Measurements from ENCODE around the gene NFIB.
A peak's percentile ranks its signal among the peaks of the same experiment; 100 is the strongest.

Gene NFIB

GRCh38 chr9:14337615-14338014, 23.7 kb upstream of the NFIB start:
- Histone ChIP-seq H4K20me1 (no peaks in the 10 kb centered on the region), H3K9ac (no peak overlapping the region), H3K36me3 (no peaks in the 10 kb centered on the region), H3K4me3 (no peak overlapping the region), H3K4me2 (no peak overlapping the region), H3K27ac (no peak overlapping the region), H3K9me3 (no peaks in the 10 kb centered on the region), H3K27me3 (no peaks in the 10 kb centered on the region), H3K4me1 (no peaks in the 10 kb centered on the region)
- no peak for TF ChIP-seq Cebpa-rat (IDR thresholded peaks at IDR 0.05)

- no peak overlapping the region for H3K27ac ChIP-seq
Measured at GRCh38 chr9:14336244-14336643, 22.3 kb upstream of the NFIB start.

DNA sequence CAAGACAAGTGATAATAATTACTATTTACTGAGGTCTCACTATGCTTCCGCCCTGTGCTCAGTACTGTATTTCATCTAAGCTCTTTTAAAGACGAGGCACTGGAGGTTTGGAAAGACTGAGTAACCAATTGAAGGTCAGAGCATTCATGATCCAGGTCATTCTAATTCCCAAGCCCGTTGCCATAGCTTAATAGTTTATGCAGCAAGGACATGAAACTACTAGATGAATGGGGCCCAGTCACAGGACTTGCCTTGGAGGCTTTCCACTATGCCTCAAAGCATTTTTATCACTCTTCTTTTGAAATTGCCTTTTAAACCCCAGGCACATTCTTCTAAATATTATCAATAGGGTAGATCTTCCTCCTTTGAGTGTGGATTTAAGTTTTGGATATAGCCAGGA, 17.2 kb upstream of the NFIB start:
- no peak for TF ChIP-seq Cebpa-rat (IDR thresholded peaks at IDR 0.05)
- H3K27me3 ChIP-seq: no peaks in the 10 kb centered on the region
- H3K9ac ChIP-seq: no peak overlapping the region
- no peak overlapping the region for H3K4me3 ChIP-seq
- H3K4me1 ChIP-seq: peaks cover 21% of the 10 kb centered on the region
- no peaks in the 10 kb centered on the region for H3K9me3 ChIP-seq
- H4K20me1 ChIP-seq: no peaks in the 10 kb centered on the region
- no peak overlapping the region for H3K4me2 ChIP-seq
- H3K27ac ChIP-seq: no peak overlapping the region
- H3K36me3 ChIP-seq: no peaks in the 10 kb centered on the region

More at GRCh38 chr9:14336244-14336643, 22.3 kb upstream of the NFIB start:
- H3K4me2 ChIP-seq: no peak overlapping the region
- H3K9me3 ChIP-seq: no peaks in the 10 kb centered on the region
- H3K4me3 ChIP-seq: no peak overlapping the region
- H3K27me3 ChIP-seq: no peaks in the 10 kb centered on the region
- TF ChIP-seq Cebpa-rat (IDR thresholded peaks at IDR 0.05): no peak
- H4K20me1 ChIP-seq: no peaks in the 10 kb centered on the region
- H3K4me1 ChIP-seq: no peaks in the 10 kb centered on the region
- no peaks in the 10 kb centered on the region for H3K36me3 ChIP-seq
- H3K9ac ChIP-seq: no peak overlapping the region

- H3K4me3 ChIP-seq: no peak overlapping the region
- peaks cover 24% of the 10 kb centered on the region for H3K4me1 ChIP-seq
- no peak overlapping the region for H3K9ac ChIP-seq
- no peak overlapping the region for H3K27ac ChIP-seq
- H3K36me3 ChIP-seq: no peaks in the 10 kb centered on the region
- no peak for TF ChIP-seq Cebpa-rat (IDR thresholded peaks at IDR 0.05)
- no peaks in the 10 kb centered on the region for H4K20me1 ChIP-seq
- no peaks in the 10 kb centered on the region for H3K27me3 ChIP-seq
- H3K9me3 ChIP-seq: no peaks in the 10 kb centered on the region
- peak overlapping the region; percentile 54 for H3K4me2 ChIP-seq
Measured at GRCh38 chr9:14327036-14327435, 13.1 kb upstream of the NFIB start.

- Histone ChIP-seq H3K36me3 (no peaks in the 10 kb centered on the region), H3K9me3 (no peaks in the 10 kb centered on the region), H4K20me1 (no peaks in the 10 kb centered on the region), H3K27me3 (no peaks in the 10 kb centered on the region), H3K27ac (no peak overlapping the region), H3K4me1 (peaks cover 29% of the 10 kb centered on the region), H3K4me2 (peak overlapping the region; percentile 54), H3K9ac (no peak overlapping the region), H3K4me3 (no peak overlapping the region)
- TF ChIP-seq Cebpa-rat (IDR thresholded peaks at IDR 0.05): no peak
Measured at GRCh38 chr9:14326264-14326826, 12.4 kb upstream of the NFIB start.

DNA sequence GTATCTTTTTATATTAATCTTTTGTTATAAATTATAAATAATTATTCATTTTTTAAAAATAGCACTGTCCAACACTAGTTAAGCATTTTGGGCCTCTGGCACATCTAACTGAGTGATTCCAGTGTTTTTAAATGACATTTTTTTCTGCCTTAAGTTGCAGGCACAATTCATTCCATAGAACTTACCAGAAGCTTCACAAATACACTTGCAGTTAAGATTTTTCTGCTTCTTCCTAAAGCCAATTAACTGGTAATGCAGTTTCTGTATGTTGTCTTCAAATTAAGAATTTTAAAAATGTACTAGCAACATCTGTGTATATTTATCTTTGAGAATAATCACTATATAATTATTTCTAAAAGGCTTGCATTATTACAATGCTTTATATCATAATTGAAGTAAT, 11.2 kb upstream of the NFIB start:
- Histone ChIP-seq H3K4me3 (no peak overlapping the region), H4K20me1 (no peaks in the 10 kb centered on the region), H3K27me3 (no peaks in the 10 kb centered on the region), H3K9ac (no peak overlapping the region), H3K4me1 (peaks cover 41% of the 10 kb centered on the region), H3K36me3 (no peaks in the 10 kb centered on the region), H3K27ac (no peak overlapping the region), H3K4me2 (no peak overlapping the region), H3K9me3 (no peaks in the 10 kb centered on the region)
- TF ChIP-seq Cebpa-rat (IDR thresholded peaks at IDR 0.05): no peak

GRCh38 chr9:14323985-14324650, 10.2 kb upstream of the NFIB start:
- Histone ChIP-seq H3K27me3 (no peaks in the 10 kb centered on the region), H3K9me3 (no peaks in the 10 kb centered on the region), H3K27ac (no peak overlapping the region), H3K4me3 (no peak overlapping the region), H3K9ac (no peak overlapping the region), H3K4me2 (no peak overlapping the region), H3K4me1 (peaks cover 44% of the 10 kb centered on the region), H3K36me3 (no peaks in the 10 kb centered on the region), H4K20me1 (no peaks in the 10 kb centered on the region)
- no peak for TF ChIP-seq Cebpa-rat (IDR thresholded peaks at IDR 0.05)

DNA sequence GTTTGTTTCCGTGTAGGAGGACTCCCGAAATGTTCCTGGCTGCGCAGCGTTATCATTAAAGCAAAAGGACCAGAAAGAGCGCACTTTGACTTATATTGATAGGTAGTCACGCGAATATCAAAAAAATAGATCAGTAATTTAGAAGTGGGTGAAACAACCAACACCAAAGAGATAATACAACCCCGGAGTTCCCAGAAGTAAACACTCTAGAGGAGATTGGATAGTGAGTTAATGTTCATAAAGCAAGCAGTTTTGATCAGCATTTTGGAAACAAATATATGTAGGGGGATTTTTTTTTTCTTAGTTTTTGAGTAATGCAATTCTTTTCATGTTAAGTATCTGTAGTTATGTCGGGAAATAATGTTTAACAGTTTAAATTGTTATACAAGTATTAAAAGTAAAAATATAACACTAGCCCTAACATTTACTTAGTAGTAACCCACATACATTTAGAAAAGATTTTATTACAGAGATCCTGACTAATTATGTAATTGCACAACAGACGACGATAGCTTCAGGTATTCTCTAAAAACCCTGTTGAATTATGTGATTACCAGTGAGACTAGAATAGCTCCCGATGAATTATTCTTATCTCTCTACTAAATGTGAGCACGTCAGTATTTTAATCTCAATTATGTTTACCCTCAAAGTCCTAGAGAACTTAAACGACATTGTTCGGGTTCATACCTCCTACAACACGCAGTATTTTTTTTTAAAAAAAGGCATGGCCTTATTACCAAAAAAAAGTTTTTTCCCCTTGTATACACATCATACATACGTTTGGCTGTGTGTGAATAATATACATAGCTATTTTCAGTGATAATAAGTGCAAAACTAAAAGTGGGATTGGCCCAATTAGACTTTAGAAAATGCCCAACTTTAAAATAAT, 9.4 kb upstream of the NFIB start:
- peaks cover 52% of the 10 kb centered on the region for H3K4me1 ChIP-seq
- H3K36me3 ChIP-seq: no peaks in the 10 kb centered on the region
- H3K4me3 ChIP-seq: peak overlapping the region; percentile 80
- H4K20me1 ChIP-seq: no peaks in the 10 kb centered on the region
- TF ChIP-seq Cebpa-rat (IDR thresholded peaks at IDR 0.05): no peak
- peak overlapping the region; percentile 88 for H3K9ac ChIP-seq
- peak overlapping the region; percentile 82 for H3K4me2 ChIP-seq
- H3K27ac ChIP-seq: peak overlapping the region; percentile 89
- H3K27me3 ChIP-seq: no peaks in the 10 kb centered on the region
- no peaks in the 10 kb centered on the region for H3K9me3 ChIP-seq

- Histone ChIP-seq H3K27ac (peak overlapping the region; percentile 89), H3K4me3 (peak overlapping the region; percentile 80), H3K27me3 (no peaks in the 10 kb centered on the region), H4K20me1 (no peaks in the 10 kb centered on the region), H3K36me3 (no peaks in the 10 kb centered on the region), H3K9me3 (no peaks in the 10 kb centered on the region), H3K4me2 (peak overlapping the region; percentile 82), H3K9ac (peak overlapping the region; percentile 88), H3K4me1 (peaks cover 50% of the 10 kb centered on the region)
- no peak for TF ChIP-seq Cebpa-rat (IDR thresholded peaks at IDR 0.05)
Measured at GRCh38 chr9:14322211-14323082, 8.5 kb upstream of the NFIB start.

Data from BLaER1 (cell line).